Endothelial cell of umbilical vein (primary cell): ENCODE measurements around the gene PCDH15. TPM values are rescaled to one million over a fixed set of nuclear protein-coding genes. Genes with fewer than 3 reads are reported as not detected.

Experiments
- BruUV-seq: library from RNA; stranded (reverse); fragments of 400-500 nt; replicated peaks from 2 replicates; lab custom pipeline; 2021; lab: Mats Ljungman, UMichigan
- CTCF ChIA-PET: fragments of 300-600, 350-600 bp; sonication (Branson Sonifier 250); formaldehyde crosslinking; loops from one replicate; lab custom pipeline; 2021; ENCODE audit warnings: antibody characterized with exemption, inconsistent platforms; lab: Charles Lee
- POLR2A ChIA-PET: fragments of 300-600, 350-600 bp; sonication (Branson Sonifier 250); formaldehyde crosslinking; loops from one replicate; lab custom pipeline; 2021; ENCODE audit warnings: antibody characterized with exemption, inconsistent platforms; lab: Charles Lee
- DNase-seq: peaks from one replicate; pipeline ENCODE4 v3.0.0-alpha.2; 2011; ENCODE audit warnings: low read depth, low spot score
- FAIRE-seq: peaks from 2 replicates; lab custom pipeline; 2011; peaks lifted over from hg19 to GRCh38; lab: Jason Lieb, UNC
- H2AFZ ChIP-seq: 2 replicates; pipeline ENCODE4 v1.6.0; 2012; ENCODE audit warnings: low read depth, low read length, control low read depth, inconsistent platforms
- H3K27ac ChIP-seq: 2 replicates; pipeline ENCODE4 v1.5.1; 2011; ENCODE audit warnings: low read depth, mild to moderate bottlenecking, control low read depth, low read length, moderate library complexity; ENCODE audit not compliant: insufficient read depth
- H3K27me3 ChIP-seq, 2 experiments: 2 replicates each; pipeline versions ENCODE4 v1.6.0 to v1.6.1; 2011; ENCODE audit warnings: low read length in 2 of 2, mixed read lengths in 1 of 2; ENCODE audit not compliant: control insufficient read depth in 2 of 2, insufficient read depth in 2 of 2
- H3K36me3 ChIP-seq, 2 experiments: 2 replicates in 1 of 2; 3 replicates in 1 of 2; pipeline ENCODE4 v1.5.1; 2011; ENCODE audit warnings: low read length in 2 of 2, mild to moderate bottlenecking in 1 of 2, moderate library complexity in 1 of 2; ENCODE audit not compliant: control insufficient read depth in 2 of 2, insufficient read depth in 2 of 2; ENCODE audit errors: extremely low read depth in 1 of 2
- H3K4me1 ChIP-seq: 3 replicates; pipeline ENCODE4 v1.5.1; 2011; ENCODE audit warnings: mild to moderate bottlenecking, low read length; ENCODE audit not compliant: control insufficient read depth, insufficient read depth; ENCODE audit errors: extremely low read depth
- H3K4me2 ChIP-seq: 2 replicates; pipeline ENCODE4 v1.6.1; 2011; ENCODE audit warnings: low read length, control low read depth, mixed read lengths; ENCODE audit not compliant: insufficient read depth
- H3K4me3 ChIP-seq, 3 experiments: fragments of 200-600 bp in 1 of 3; sonication (generic), shearing (Covaris generic) in 1 of 3; replicated peaks in 1 of 3; 2 replicates each; pipeline ENCODE4 v1.5.1; 2011 to 2016; ENCODE audit warnings: control low read depth in 3 of 3, low read length in 3 of 3, mild to moderate bottlenecking in 2 of 3, inconsistent platforms in 1 of 3, low read depth in 1 of 3, moderate library complexity in 1 of 3; ENCODE audit not compliant: insufficient read depth in 1 of 3
- H3K79me2 ChIP-seq: 2 replicates; pipeline ENCODE4 v1.6.0; 2012; ENCODE audit warnings: low read length, inconsistent platforms; ENCODE audit not compliant: control insufficient read depth, insufficient read depth
- H3K9ac ChIP-seq: replicated peaks from 2 replicates; pipeline ENCODE3; 2011; ENCODE audit warnings: low read length, control low read depth; ENCODE audit not compliant: insufficient read depth; ENCODE audit errors: extremely low read depth
- H3K9me1 ChIP-seq: replicated peaks from 3 replicates; pipeline ENCODE4 v1.6.0; 2011; ENCODE audit warnings: mild to moderate bottlenecking, low read length; ENCODE audit not compliant: control insufficient read depth, insufficient read depth; ENCODE audit errors: extremely low read depth
- H3K9me3 ChIP-seq: replicated peaks from 2 replicates; pipeline ENCODE4 v1.5.1; 2012; ENCODE audit warnings: low read length, inconsistent platforms; ENCODE audit not compliant: control insufficient read depth, insufficient read depth
- H4K20me1 ChIP-seq: replicated peaks from 2 replicates; pipeline ENCODE3; 2011; ENCODE audit warnings: mild to moderate bottlenecking, low read length; ENCODE audit not compliant: control insufficient read depth, insufficient read depth; ENCODE audit errors: extremely low read depth
- EZH2 ChIP-seq: IDR thresholded peaks from 2 replicates; pipeline ENCODE4 v1.6.1; 2012; ENCODE audit warnings: borderline replicate concordance, low read depth, mild to moderate bottlenecking, moderate library complexity, low read length, inconsistent platforms; ENCODE audit not compliant: severe bottlenecking
- FOS ChIP-seq: IDR thresholded peaks from 2 replicates; pipeline ENCODE4 v1.6.1; 2011; ENCODE audit warnings: mild to moderate bottlenecking, low read length, moderate library complexity, borderline replicate concordance; ENCODE audit not compliant: insufficient read depth
- GATA2 ChIP-seq: IDR thresholded peaks from 2 replicates; pipeline ENCODE4 v1.7.0; 2011; ENCODE audit warnings: low read depth, mild to moderate bottlenecking, moderate library complexity, mixed read lengths, low read length; ENCODE audit not compliant: insufficient read length, insufficient read depth
- JUN ChIP-seq: IDR thresholded peaks from 2 replicates; pipeline ENCODE4 v1.6.1; 2011; ENCODE audit warnings: borderline replicate concordance, low read depth; ENCODE audit not compliant: insufficient read length, insufficient read depth
- MAX ChIP-seq: IDR thresholded peaks from 2 replicates; pipeline ENCODE4 v1.6.1; 2011; ENCODE audit not compliant: insufficient read depth, insufficient read length
- MYC ChIP-seq: IDR thresholded peaks from one replicate; pipeline ENCODE4 v1.6.1; 2011; ENCODE audit warnings: mild to moderate bottlenecking, low read depth, low read length
- POLR2A ChIP-seq: IDR thresholded peaks from 2 replicates; pipeline ENCODE4 v1.6.1; 2012; ENCODE audit warnings: low read depth, mild to moderate bottlenecking, control low read depth, low read length
- POLR2AphosphoS5 ChIP-seq: IDR thresholded peaks from 2 replicates; pipeline ENCODE4 v1.6.1; 2012; ENCODE audit warnings: low read depth, mild to moderate bottlenecking, control low read depth, low read length, moderate library complexity; ENCODE audit not compliant: insufficient read depth
- dilution Hi-C: fragments of 300-500 bp; cut with MboI; formaldehyde crosslinking; loops from one replicate; pipeline ENCODE4 v1.15.0; 2019; ENCODE audit warnings: low sequenced_read_pairs; ENCODE audit not compliant: extremely low pct_ligation_motif_present
- intact Hi-C: fragments of 100-400 bp; cut with micrococcal nuclease; formaldehyde crosslinking; loops from one replicate; pipeline ENCODE4 v1.10.0; 2022
- polyA plus RNA-seq, 4 experiments: library from polyadenylated mRNA; depleted of rRNA in 3 of 4; stranded (reverse) in 3 of 4; unstranded in 1 of 4; fragments of >200 nt; gene quantifications; 2 replicates each; pipeline versions ENCODE4 v1.2.1 to v1.2.3, GENCODE V29; 2011 to 2012; ENCODE audit warnings: missing spikeins in 1 of 4
- total RNA-seq: library from RNA; stranded (reverse); gene quantifications from 2 replicates; pipeline ENCODE4 v1.2.3, GENCODE V29; 2021
- TF ChIP-seq, protein P1 (sequence below), 2 donors: IDR thresholded peaks; 1 replicate in 1 of 2; 2 replicates in 1 of 2; pipeline ENCODE4 v1.5.1; 2011; ENCODE audit warnings: low read length in 2 of 2, mild to moderate bottlenecking in 2 of 2, moderate library complexity in 2 of 2, control low read depth in 1 of 2, inconsistent platforms in 1 of 2, low read depth in 1 of 2; ENCODE audit not compliant: insufficient read depth in 1 of 2; ENCODE audit errors: extremely low read depth in 1 of 2

Gene PCDH15
- total and polyA plus RNA-seq, 2 donors (not counting 3 experiments of a cell fraction or from before 2014, with no cell fraction given), result 0.04 TPM; not detected in 1

DNA sequence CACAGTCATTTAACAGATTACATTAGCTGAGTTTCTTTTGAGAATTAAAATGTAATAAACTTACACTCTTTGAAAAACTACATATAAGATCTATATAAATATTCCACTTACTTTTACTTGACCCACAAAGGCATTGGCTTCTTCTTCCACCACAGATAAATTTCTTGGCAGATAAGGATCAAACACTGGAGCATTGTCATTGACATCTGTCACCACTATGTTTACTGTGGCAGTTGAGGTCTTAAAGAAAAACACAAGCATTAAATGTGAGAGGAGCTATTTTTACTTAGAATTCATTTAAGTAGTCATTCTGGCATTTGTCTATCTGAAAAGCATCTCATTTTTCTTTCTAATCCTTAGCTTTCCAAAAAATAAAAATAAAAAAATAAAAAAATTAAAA, 734.4 kb downstream of the PCDH15 start:
- no peak for DNase-seq
- FAIRE-seq, result no peak
- Histone ChIP-seq H3K27ac (no peak overlapping the region), H3K9ac (no peak overlapping the region), H3K4me2 (no peak overlapping the region), H3K4me1 (no peaks in the 10 kb centered on the region), H3K9me1 (no peaks in the 10 kb centered on the region), H3K9me3 (no peaks in the 10 kb centered on the region), H2AFZ (no peak overlapping the region), H3K79me2 (no peaks in the 10 kb centered on the region), H3K4me3 (no peak overlapping the region), H4K20me1 (no peaks in the 10 kb centered on the region), H3K27me3 (no peaks in the 10 kb centered on the region), H3K36me3 (no peaks in the 10 kb centered on the region)
- no TSS peak for BruUV-seq
- intact Hi-C loops, result no loop called here
- TF ChIP-seq FOS, result no peak
- no peak for TF ChIP-seq GATA2
- CTCF ChIA-PET, result no interaction called here
- POLR2A ChIA-PET, result no interaction called here
- dilution Hi-C loops, result no loop called here

DNA sequence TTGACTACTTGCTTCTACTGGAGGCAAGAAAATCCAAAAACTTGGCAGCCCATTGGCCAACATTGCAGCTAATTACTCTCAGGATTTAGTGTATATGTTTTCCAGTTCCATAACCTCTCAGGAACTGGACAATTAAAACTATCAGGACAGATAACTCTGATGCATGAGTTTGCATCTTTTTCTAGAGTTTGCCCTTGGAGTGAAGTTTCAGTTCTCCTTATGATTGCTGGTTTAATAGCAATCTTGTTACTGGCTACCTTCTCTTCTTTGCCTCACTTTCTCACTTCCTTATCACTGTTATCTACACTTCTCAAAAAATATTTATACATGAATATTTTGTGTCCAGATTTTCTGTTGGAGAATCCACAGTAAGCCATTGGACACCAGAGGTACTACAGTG, 735.9 kb downstream of the PCDH15 start:
- POLR2A ChIA-PET, result no interaction called here

More for the DNA sequence above, 735.9 kb downstream of the PCDH15 start:
- no peak overlapping the region for H3K4me2 ChIP-seq
- TF ChIP-seq POLR2A, result no peak
- TF ChIP-seq MYC, result no peak
- no peak for TF ChIP-seq GATA2
- no peak for TF ChIP-seq JUN
- TF ChIP-seq, protein P1, sequence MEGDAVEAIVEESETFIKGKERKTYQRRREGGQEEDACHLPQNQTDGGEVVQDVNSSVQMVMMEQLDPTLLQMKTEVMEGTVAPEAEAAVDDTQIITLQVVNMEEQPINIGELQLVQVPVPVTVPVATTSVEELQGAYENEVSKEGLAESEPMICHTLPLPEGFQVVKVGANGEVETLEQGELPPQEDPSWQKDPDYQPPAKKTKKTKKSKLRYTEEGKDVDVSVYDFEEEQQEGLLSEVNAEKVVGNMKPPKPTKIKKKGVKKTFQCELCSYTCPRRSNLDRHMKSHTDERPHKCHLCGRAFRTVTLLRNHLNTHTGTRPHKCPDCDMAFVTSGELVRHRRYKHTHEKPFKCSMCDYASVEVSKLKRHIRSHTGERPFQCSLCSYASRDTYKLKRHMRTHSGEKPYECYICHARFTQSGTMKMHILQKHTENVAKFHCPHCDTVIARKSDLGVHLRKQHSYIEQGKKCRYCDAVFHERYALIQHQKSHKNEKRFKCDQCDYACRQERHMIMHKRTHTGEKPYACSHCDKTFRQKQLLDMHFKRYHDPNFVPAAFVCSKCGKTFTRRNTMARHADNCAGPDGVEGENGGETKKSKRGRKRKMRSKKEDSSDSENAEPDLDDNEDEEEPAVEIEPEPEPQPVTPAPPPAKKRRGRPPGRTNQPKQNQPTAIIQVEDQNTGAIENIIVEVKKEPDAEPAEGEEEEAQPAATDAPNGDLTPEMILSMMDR (IDR thresholded peaks at IDR 0.05; ENCODE audit: extremely low read depth in 1 of 2, insufficient read depth in 1 of 2, low read depth in 1 of 2, low read length in 2 of 2), result no peak
- no peak for TF ChIP-seq FOS
- TF ChIP-seq MAX, result no peak
- no peak for TF ChIP-seq EZH2
- TF ChIP-seq POLR2AphosphoS5, result no peak
- H3K4me1 ChIP-seq, result no peaks in the 10 kb centered on the region
- H3K4me3 ChIP-seq, result no peak overlapping the region
- H3K27me3 ChIP-seq, result no peaks in the 10 kb centered on the region
- no peaks in the 10 kb centered on the region for H3K36me3 ChIP-seq
- no peak overlapping the region for H3K27ac ChIP-seq
- no peaks in the 10 kb centered on the region for H3K79me2 ChIP-seq
- no peak overlapping the region for H3K9ac ChIP-seq
- H3K9me3 ChIP-seq, result no peaks in the 10 kb centered on the region
- dilution Hi-C loops (no loop called here), intact Hi-C loops (no loop called here)
- FAIRE-seq, result no peak
- CTCF ChIA-PET, result no interaction called here
- no peak for DNase-seq
- H2AFZ ChIP-seq, result no peak overlapping the region
- no peaks in the 10 kb centered on the region for H3K9me1 ChIP-seq
- no peaks in the 10 kb centered on the region for H4K20me1 ChIP-seq
- BruUV-seq, result no TSS peak
